ENCODE measurements around the gene CEMIP. TPM values are rescaled to one million over a fixed set of nuclear protein-coding genes. Genes with fewer than 3 reads are reported as not detected.

The CEMIP gene
- total RNA-seq, 4 donors from 2014 or later, result 0.11 to 2.0 (median 0.98) TPM

DNA sequence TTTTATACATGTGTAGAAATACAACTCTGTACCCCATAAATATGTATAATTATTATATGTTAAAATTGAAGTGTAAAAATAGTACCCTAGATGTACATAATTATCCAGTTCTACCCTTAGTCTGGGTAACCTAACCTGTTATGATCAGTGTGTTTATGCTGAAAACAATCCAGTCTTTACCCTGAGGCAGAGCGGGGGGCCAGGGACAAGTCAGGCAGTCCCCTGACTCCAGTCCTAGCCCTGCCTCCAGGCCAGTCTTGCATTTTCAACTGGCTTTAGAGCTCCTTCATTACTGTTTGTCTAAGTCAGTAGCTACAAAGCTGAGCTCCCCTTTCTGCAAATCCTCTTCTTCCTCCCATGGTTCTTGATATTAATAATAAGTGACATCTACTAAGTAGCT is 207.3 kb downstream of the CEMIP start:
- intact Hi-C loops (cut with DNase I), result no loop called here
- peaks cover 0 to 2% of the 10 kb centered on the region in 2 donors for H3K36me3 ChIP-seq
- WGBS, 2 donors, result 80 to 100% methylated on average over 1 of the region's 1 CpG

DNA sequence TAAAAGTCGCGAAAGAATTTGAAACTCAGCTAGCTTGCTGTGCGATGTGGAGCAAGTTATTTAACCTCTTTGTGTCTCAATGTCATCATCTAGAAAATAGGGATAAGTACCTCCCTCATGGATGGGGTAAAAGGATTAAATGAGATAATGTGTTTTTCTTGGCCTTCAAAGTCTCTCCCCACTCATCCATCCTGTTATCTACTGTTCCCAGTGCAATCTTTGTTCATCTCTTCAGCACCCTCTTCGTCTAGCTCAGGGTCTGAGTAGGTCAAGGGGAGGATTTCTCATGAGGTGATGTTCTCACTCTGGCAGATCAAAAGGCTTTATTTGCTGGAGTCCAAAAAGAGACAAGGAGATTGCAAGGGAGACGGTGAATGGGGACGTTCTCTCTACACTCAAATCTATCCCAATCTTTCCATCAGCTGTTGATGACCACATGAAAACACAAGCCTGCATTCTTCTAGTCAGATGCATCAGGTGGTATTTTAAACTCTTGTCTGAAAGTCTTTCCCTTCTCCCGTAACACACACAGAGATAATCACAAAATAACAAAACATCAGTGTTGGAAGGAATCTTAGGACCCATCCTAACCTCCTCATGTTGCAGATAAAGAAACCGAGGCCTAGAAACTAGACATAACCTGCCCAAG is 209.1 kb downstream of the CEMIP start:
- H3K4me1 ChIP-seq, result peaks cover 36 to 43% of the 10 kb centered on the region in 2 donors
- 25 to 35% methylated on average over 8 of the region's 8 CpGs for WGBS, 2 donors
- H3K36me3 ChIP-seq, result no peaks in the 10 kb centered on the region
- H3K9me3 ChIP-seq, result no peaks in the 10 kb centered on the region
- peak overlapping the region in 2 of 3 donors; percentile 58 to 86 for H3K4me3 ChIP-seq (replicated peaks in 1 of 3)
- peak overlapping the region; percentile 31 to 97 (median 96) for H3K27ac ChIP-seq
- intact Hi-C loops (cut with DNase I), result no loop called here
- H3K27me3 ChIP-seq, result no peaks in the 10 kb centered on the region
- TF ChIP-seq POLR2A (IDR thresholded peaks at IDR 0.05), result no peak
- TF ChIP-seq, protein P1, sequence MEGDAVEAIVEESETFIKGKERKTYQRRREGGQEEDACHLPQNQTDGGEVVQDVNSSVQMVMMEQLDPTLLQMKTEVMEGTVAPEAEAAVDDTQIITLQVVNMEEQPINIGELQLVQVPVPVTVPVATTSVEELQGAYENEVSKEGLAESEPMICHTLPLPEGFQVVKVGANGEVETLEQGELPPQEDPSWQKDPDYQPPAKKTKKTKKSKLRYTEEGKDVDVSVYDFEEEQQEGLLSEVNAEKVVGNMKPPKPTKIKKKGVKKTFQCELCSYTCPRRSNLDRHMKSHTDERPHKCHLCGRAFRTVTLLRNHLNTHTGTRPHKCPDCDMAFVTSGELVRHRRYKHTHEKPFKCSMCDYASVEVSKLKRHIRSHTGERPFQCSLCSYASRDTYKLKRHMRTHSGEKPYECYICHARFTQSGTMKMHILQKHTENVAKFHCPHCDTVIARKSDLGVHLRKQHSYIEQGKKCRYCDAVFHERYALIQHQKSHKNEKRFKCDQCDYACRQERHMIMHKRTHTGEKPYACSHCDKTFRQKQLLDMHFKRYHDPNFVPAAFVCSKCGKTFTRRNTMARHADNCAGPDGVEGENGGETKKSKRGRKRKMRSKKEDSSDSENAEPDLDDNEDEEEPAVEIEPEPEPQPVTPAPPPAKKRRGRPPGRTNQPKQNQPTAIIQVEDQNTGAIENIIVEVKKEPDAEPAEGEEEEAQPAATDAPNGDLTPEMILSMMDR (IDR thresholded peaks at IDR 0.05), result no peak
- no peak for DNase-seq

More for the DNA sequence above, 207.3 kb downstream of the CEMIP start:
- no peak for TF ChIP-seq POLR2A (IDR thresholded peaks at IDR 0.05)
- TF ChIP-seq, protein P1 (IDR thresholded peaks at IDR 0.05), result no peak
- no peak for DNase-seq
- H3K4me3 ChIP-seq (replicated peaks in 1 of 3), result no peak overlapping the region
- H3K4me1 ChIP-seq, result peaks cover 36 to 39% of the 10 kb centered on the region in 2 donors
- H3K9me3 ChIP-seq, result no peaks in the 10 kb centered on the region
- H3K27me3 ChIP-seq, result no peaks in the 10 kb centered on the region
- no peak overlapping the region for H3K27ac ChIP-seq

DNA sequence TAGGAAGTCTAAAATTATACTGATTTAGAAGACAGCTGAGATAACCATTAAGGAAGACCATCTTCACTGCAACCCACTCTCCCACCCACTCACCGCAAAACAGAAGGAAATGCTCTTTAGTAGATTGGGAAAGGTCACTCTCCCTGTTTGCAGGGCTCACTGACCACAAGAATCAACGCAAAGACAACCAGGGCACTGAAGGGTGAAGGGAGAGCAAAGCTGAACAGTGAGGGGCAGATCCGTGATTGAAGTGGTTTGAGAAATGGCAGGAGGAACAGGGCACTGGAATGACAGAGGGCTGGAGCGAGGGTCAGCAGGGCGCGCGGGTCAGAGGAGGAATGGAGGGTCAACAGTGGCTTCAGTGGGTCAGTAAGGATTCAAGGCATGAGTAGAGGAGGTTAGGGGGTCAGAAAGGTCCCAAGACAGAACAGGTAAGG is 209.9 kb downstream of the CEMIP start:
- H3K4me3 ChIP-seq (replicated peaks in 1 of 3), result peak overlapping the region; percentile 58 to 86 (median 69)
- WGBS, 2 donors, result 0 to 1% methylated on average over 7 of the region's 7 CpGs
- peaks cover 36 to 43% of the 10 kb centered on the region in 2 donors for H3K4me1 ChIP-seq
- H3K9me3 ChIP-seq, result no peaks in the 10 kb centered on the region
- no peak for TF ChIP-seq POLR2A (IDR thresholded peaks at IDR 0.05)
- TF ChIP-seq, protein P1 (IDR thresholded peaks at IDR 0.05), result no peak
- intact Hi-C loops (cut with DNase I), result no loop called here
- DNase-seq, result peak; percentile 76 to 78
- H3K27ac ChIP-seq, result peak overlapping the region; percentile 89 to 97 (median 96)
- H3K36me3 ChIP-seq, result no peaks in the 10 kb centered on the region
- no peaks in the 10 kb centered on the region for H3K27me3 ChIP-seq

DNA sequence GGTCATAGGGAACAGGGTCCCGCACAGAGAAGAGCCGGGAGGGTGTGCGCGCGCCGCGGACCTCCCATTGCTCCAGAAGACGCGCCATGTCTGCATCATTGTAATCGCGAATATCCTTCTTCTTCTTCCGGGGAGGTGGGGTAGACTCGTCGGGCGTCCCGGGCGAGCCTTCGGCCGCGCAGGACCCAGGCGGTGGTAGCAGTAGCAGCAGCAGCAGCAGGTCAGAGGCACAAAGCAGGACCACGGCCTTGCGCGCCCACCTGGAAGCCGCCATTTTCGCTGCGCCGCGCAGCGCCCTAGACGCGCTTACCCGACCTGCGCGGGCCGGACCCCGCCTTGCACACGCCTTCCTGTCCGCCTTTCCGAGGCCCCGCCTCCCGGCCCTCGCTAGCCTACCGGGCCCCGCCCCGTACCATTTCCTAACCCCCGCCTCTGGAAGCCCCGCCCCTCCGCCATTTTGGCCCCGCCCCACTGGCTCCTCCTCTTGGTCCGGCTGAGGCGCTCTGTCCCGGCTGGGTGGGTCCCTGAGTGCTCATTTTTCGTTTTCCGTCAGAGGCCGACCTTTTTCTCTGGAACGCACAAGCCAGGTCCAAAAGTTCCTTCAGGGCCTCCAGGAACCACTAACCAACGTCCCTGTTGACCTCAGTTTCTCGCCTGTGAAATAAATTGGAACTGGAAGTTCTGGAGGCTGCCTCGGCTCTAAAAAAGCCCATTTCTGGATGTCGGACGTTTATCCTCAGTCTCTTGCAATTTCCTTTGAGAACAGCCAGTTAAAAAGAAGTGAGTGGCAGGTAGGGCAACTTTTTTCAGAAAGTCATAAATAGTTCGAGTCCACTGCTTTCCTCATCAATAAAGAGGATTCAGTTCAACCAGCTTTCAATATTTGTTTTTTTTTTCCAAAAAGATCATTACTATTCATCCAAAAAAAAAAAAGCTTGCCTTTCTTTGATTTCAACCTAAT is 210.6 kb downstream of the CEMIP start, which contains the start of gene MESD:
Gene MESD (minus strand): TSS at position 302 of the 961 bp plus-strand sequence. CDS start 28 bp downstream, at position 274.
- TF ChIP-seq, protein P1 (IDR thresholded peaks at IDR 0.05), result peak in 1 of 6 experiments; percentile 3
- peak; percentile 89 to 91 for TF ChIP-seq POLR2A (IDR thresholded peaks at IDR 0.05)
- intact Hi-C loops (cut with DNase I), result no loop called here
- peaks cover 36 to 41% of the 10 kb centered on the region in 2 donors for H3K4me1 ChIP-seq
- no peaks in the 10 kb centered on the region for H3K36me3 ChIP-seq
- WGBS, 2 donors, result 1% methylated on average over 21 to 48 of the region's 63 CpGs
- no peaks in the 10 kb centered on the region for H3K9me3 ChIP-seq
- no peaks in the 10 kb centered on the region for H3K27me3 ChIP-seq
- peak; percentile 98 for DNase-seq
- H3K27ac ChIP-seq, result peak within 1 kb of the TSS; percentile 90 to 97 (median 96)
- H3K4me3 ChIP-seq (replicated peaks in 1 of 3), result peak within 1 kb of the TSS; percentile 58 to 86 (median 69)
